ENCODE data around the gene MAP2K5. TPM values are rescaled to one million over a fixed set of nuclear protein-coding genes. Genes with fewer than 3 reads are reported as not detected.
A peak's percentile ranks its signal among the peaks of the same experiment; 100 is the strongest.

MAP2K5 gene
- total RNA-seq, 1 donor from 2014 or later = 26.7 TPM

DNA sequence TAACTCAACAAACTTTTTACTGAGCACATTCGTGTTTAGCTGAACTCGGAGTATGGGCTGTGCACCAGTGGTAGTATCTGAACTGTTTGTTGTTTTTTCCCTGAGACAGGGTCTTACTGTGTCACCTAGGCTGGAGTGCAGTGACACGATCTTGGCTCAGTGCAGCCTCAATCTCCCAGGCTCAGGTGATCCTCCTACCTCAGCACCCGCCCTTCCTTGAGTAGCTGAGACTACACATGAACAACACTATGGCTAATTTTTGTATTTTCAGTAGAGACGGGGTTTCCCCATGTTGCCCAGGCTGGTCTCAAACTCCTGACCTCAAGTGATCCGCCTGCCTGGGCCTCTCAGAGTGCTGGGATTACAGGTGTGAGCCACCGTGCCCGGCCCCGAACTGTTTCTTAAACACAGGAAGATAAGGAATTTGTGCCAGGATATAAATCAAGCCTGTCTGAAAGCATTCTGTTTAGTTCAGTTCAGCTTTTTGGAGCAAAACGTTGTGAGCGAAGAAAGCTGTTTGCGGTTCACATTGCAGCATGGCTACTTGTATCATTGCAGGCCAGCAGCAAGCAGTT is 242.4 kb downstream of the MAP2K5 start:
- POLR2A ChIA-PET = interaction anchor here (0.7 to 2.5 kb wide), 11 partner anchors 34 to 665 kb away, joined by 3 to 12 read pairs (median 5); partner anchors contain the start of genes C15orf61, PIAS1 and RNU6-1
- DNase-seq (no peak), ATAC-seq (ENCODE audit: low read depth) (peak; percentile 3)
- TF ChIP-seq, protein P1, sequence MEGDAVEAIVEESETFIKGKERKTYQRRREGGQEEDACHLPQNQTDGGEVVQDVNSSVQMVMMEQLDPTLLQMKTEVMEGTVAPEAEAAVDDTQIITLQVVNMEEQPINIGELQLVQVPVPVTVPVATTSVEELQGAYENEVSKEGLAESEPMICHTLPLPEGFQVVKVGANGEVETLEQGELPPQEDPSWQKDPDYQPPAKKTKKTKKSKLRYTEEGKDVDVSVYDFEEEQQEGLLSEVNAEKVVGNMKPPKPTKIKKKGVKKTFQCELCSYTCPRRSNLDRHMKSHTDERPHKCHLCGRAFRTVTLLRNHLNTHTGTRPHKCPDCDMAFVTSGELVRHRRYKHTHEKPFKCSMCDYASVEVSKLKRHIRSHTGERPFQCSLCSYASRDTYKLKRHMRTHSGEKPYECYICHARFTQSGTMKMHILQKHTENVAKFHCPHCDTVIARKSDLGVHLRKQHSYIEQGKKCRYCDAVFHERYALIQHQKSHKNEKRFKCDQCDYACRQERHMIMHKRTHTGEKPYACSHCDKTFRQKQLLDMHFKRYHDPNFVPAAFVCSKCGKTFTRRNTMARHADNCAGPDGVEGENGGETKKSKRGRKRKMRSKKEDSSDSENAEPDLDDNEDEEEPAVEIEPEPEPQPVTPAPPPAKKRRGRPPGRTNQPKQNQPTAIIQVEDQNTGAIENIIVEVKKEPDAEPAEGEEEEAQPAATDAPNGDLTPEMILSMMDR (IDR thresholded peaks at IDR 0.05) = no peak
- H3K4me1 Mint-ChIP-seq = peaks cover 42% of the 10 kb centered on the region
- intact Hi-C loops (cut with micrococcal nuclease) = loop anchor here (1.0 kb wide), 1 partner anchor 54 kb away; no protein-coding TSS in a partner anchor
- H3K4me3 Mint-ChIP-seq = no peak overlapping the region
- no peaks in the 10 kb centered on the region for H3K36me3 Mint-ChIP-seq (ENCODE audit: low read depth)
- peak overlapping the region; percentile 87 for H3K27ac Mint-ChIP-seq
- no peaks in the 10 kb centered on the region for H3K9me3 Mint-ChIP-seq
- no peaks in the 10 kb centered on the region for H3K27me3 Mint-ChIP-seq
- CTCF ChIA-PET = interaction anchor here (1.3 to 4.9 kb wide), 6 partner anchors 35 to 328 kb away, joined by 5 to 56 read pairs (median 14); partner anchors contain the start of gene SKOR1

- no peaks in the 10 kb centered on the region for H3K27me3 Mint-ChIP-seq
- CTCF ChIA-PET = interaction anchor here (1.3 to 4.9 kb wide), 3 partner anchors 39 to 328 kb away, joined by 9 to 56 read pairs (median 13); partner anchors contain the start of gene SKOR1
- POLR2A ChIA-PET = interaction anchor here (0.7 to 1.9 kb wide), 4 partner anchors 24 to 269 kb away, joined by 4 to 7 read pairs (median 4); partner anchors contain the start of genes C15orf61, PIAS1 and RNU6-1
- H3K4me1 Mint-ChIP-seq = peaks cover 39% of the 10 kb centered on the region
- H3K27ac Mint-ChIP-seq = peak overlapping the region; percentile 87
- H3K9me3 Mint-ChIP-seq = no peaks in the 10 kb centered on the region
- ATAC-seq (ENCODE audit: low read depth) (no peak), DNase-seq (no peak)
- TF ChIP-seq, protein P1 (IDR thresholded peaks at IDR 0.05) = no peak
- intact Hi-C loops (cut with micrococcal nuclease) = no loop called here
- no peak overlapping the region for H3K4me3 Mint-ChIP-seq
- H3K36me3 Mint-ChIP-seq (ENCODE audit: low read depth) = no peaks in the 10 kb centered on the region
Observed at GRCh38 chr15:67785431-67785830, 242.9 kb downstream of the MAP2K5 start.

DNA sequence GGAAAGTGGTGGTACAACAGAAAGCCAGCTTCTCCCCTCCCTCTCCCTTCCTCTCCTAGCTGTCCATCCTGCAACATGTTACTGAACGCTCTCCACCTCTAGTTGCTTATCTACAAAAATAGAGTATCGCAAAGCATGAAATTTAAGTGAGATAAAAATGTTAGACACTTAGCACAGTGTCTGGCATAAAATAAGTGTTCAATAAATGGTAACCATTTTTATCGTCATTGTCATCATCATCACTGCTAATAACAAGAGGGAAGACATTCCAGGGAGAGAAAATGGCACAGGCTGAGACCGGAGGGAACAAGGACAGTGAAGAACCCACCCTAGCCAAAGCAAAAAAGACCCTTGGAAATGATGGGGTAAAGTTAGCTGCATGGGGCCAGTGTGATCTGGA is 244.1 kb downstream of the MAP2K5 start:
- POLR2A ChIA-PET = interaction anchor here (0.6 kb wide), 1 partner anchor 267 kb away, joined by 3 read pairs; the partner anchor contains the start of gene PIAS1
- CTCF ChIA-PET = no interaction called here
- Mint-ChIP-seq H3K4me1 (peaks cover 39% of the 10 kb centered on the region), H3K4me3 (no peak overlapping the region), H3K27me3 (no peaks in the 10 kb centered on the region), H3K36me3 (ENCODE audit: low read depth) (peaks cover 1% of the 10 kb centered on the region), H3K27ac (no peak overlapping the region), H3K9me3 (no peaks in the 10 kb centered on the region)
- TF ChIP-seq, protein P1 (IDR thresholded peaks at IDR 0.05) = no peak
- ATAC-seq (ENCODE audit: low read depth) (no peak), DNase-seq (no peak)
- intact Hi-C loops (cut with micrococcal nuclease) = no loop called here

GRCh38 chr15:67788986-67789385 is 246.5 kb downstream of the MAP2K5 start:
- Mint-ChIP-seq H3K4me3 (no peak overlapping the region), H3K4me1 (peaks cover 22% of the 10 kb centered on the region), H3K36me3 (ENCODE audit: low read depth) (peaks cover 8% of the 10 kb centered on the region), H3K9me3 (no peaks in the 10 kb centered on the region), H3K27me3 (no peaks in the 10 kb centered on the region), H3K27ac (no peak overlapping the region)
- CTCF ChIA-PET = no interaction called here
- ATAC-seq (ENCODE audit: low read depth) = no peak
- intact Hi-C loops (cut with micrococcal nuclease) = no loop called here
- no peak for DNase-seq
- POLR2A ChIA-PET = no interaction called here
- TF ChIP-seq, protein P1 (IDR thresholded peaks at IDR 0.05) = no peak

DNA sequence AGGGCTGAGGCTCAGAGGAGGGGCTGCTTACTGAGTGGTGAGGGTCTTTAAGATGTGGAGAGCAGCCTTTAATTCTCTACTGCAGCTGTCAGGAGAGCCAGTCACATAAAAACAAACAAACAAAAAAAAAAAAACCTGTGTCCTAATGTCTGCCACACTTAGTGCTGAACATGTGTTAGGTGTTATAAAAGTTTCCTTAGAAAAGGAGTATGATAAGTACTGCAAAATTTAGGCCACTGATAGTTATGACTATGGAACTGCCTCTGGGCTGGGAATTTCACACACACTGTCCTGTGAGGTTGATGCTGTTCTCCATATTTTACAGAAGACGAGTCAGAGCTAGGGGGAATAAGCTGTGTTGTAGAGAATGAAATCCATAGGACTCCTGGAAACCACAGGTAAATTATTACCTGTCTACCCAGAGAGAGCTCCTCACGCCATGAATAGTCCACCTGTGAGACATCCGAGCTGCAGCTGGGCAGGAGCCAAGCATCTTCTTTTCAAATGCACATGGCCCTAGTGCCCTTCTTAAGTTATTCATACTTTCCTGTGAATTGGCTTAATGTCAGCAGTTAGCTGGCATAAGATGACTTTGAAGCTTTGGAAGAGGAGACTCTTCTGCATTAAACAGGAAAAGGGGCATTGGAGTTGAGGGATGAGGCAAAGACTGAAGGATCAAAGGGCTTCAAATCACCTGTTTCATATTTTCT is 248.3 kb downstream of the MAP2K5 start:
- POLR2A ChIA-PET = no interaction called here
- peaks cover 4% of the 10 kb centered on the region for H3K9me3 Mint-ChIP-seq
- no peak overlapping the region for H3K4me3 Mint-ChIP-seq

More for the DNA sequence above, 248.3 kb downstream of the MAP2K5 start:
- Mint-ChIP-seq H3K4me1 (peaks cover 4% of the 10 kb centered on the region), H3K27me3 (no peaks in the 10 kb centered on the region), H3K27ac (no peak overlapping the region), H3K36me3 (ENCODE audit: low read depth) (peaks cover 13% of the 10 kb centered on the region)
- intact Hi-C loops (cut with micrococcal nuclease) = no loop called here
- ATAC-seq (ENCODE audit: low read depth) (no peak), DNase-seq (no peak)
- CTCF ChIA-PET = no interaction called here
- TF ChIP-seq, protein P1 (IDR thresholded peaks at IDR 0.05) = no peak
